ENCODE measurements around the gene CD320.

Gene CD320

DNA sequence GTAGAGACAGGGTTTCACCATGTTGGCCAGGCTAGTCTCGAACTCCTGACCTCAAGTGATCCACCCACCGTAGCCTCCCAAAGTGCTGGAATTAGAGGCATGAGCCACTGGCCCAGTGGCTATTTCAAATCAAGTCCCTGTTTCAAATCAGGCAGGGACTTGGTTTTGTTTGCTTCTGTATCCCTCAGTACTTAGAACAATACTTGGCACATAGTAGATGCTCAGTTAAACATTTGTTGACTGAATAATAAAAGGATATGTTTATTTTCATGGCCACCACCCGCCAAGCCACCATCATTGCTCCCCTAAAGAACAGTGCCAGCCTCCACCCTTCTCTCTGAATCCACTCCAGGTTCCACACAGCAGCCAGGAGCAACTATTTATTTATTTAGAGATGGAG, 17.3 kb upstream of the CD320 start:
- no peak overlapping the region for H3K27ac ChIP-seq
- TF ChIP-seq, protein P1, sequence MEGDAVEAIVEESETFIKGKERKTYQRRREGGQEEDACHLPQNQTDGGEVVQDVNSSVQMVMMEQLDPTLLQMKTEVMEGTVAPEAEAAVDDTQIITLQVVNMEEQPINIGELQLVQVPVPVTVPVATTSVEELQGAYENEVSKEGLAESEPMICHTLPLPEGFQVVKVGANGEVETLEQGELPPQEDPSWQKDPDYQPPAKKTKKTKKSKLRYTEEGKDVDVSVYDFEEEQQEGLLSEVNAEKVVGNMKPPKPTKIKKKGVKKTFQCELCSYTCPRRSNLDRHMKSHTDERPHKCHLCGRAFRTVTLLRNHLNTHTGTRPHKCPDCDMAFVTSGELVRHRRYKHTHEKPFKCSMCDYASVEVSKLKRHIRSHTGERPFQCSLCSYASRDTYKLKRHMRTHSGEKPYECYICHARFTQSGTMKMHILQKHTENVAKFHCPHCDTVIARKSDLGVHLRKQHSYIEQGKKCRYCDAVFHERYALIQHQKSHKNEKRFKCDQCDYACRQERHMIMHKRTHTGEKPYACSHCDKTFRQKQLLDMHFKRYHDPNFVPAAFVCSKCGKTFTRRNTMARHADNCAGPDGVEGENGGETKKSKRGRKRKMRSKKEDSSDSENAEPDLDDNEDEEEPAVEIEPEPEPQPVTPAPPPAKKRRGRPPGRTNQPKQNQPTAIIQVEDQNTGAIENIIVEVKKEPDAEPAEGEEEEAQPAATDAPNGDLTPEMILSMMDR (conservative IDR thresholded peaks at IDR 0.05) = no peak
- no peak for TF ChIP-seq ZFX (IDR thresholded peaks at IDR 0.05)

DNA sequence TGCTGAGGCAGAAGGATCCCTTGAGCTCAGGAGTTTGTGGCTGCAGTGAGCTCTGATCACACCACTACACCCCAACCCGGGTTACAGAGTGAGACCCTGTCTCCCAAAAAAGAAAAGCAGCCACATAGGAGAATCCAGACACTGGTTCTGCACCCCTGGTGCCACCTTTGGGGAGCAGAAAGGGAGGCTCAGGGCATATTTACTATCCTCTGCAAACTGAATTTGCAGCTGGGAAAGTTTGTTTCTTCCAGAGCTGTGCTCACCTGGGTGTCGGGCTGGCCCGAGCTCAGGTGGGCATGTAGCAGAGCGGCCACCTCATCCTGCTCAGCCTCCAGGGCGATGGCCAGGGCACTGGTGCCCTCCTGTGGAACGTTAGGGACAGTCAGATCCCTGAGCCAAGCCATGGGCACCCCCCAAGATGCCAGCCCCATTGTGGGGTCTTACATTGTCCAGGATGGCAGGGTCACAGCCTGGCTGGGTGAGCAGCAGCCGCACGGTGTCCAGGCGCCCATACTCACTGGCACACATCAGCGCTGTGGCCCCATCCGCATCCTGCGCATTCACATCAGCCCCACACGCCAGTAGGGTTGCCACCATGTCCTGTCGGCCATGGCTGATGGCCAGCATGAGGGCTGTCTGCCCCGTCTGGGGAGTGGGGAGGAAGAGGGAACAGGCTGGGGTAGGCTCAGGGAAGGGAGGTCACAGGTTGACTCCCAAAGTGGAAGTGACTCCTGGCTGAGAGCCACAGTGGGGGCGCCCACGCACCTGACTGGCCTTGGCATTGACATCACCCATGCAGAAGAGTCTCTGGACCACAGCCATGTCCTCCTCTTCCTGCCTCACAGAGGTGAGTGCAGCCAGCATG, 16.3 kb upstream of the CD320 start:
- TF ChIP-seq ZFX (IDR thresholded peaks at IDR 0.05) = no peak
- TF ChIP-seq, protein P1 (conservative IDR thresholded peaks at IDR 0.05) = no peak
- H3K27ac ChIP-seq = no peak overlapping the region

DNA sequence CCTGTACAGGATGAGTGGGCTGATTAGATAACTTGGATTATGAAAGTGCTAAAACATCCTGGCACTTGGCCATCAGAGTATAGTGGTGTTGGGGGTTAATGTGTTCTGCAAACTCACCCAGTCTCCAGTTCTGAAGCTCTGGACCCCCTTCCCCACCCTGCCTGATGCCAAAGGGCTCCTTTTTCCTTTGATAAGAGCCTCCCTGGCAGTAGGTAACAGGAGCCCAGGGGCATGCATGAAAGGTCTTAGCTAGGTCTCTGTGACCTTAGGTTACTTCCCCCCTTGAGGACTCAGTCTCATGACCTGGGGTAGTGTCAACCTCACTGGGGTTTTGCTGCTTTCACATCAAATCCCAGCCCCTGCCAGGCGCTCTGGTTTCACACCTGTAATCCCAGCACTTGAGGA, 15.6 kb upstream of the CD320 start:
- no peak for TF ChIP-seq ZFX (IDR thresholded peaks at IDR 0.05)
- TF ChIP-seq, protein P1 (conservative IDR thresholded peaks at IDR 0.05) = no peak
- H3K27ac ChIP-seq = no peak overlapping the region

DNA sequence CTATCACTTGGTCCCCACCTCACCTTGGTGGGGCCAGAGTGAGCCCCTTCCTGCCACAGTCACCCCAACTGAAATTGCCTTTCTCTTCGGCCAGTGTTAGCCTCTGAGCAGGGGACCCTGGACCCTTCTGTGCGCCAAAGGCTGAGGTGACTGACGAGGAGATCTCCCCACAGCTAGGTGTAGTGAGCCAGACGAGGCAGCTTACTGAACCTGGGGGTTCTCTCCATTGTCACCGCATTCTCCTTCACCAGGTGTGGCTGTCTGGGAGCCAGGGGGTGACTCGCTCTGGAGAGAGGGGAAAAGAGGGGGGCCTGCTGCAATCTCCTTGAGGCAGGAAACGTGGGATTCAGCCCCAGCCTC, 14.5 kb upstream of the CD320 start:
- H3K27ac ChIP-seq = peak overlapping the region; percentile 96
- TF ChIP-seq, protein P1 (conservative IDR thresholded peaks at IDR 0.05) = no peak
- TF ChIP-seq ZFX (IDR thresholded peaks at IDR 0.05) = no peak

DNA sequence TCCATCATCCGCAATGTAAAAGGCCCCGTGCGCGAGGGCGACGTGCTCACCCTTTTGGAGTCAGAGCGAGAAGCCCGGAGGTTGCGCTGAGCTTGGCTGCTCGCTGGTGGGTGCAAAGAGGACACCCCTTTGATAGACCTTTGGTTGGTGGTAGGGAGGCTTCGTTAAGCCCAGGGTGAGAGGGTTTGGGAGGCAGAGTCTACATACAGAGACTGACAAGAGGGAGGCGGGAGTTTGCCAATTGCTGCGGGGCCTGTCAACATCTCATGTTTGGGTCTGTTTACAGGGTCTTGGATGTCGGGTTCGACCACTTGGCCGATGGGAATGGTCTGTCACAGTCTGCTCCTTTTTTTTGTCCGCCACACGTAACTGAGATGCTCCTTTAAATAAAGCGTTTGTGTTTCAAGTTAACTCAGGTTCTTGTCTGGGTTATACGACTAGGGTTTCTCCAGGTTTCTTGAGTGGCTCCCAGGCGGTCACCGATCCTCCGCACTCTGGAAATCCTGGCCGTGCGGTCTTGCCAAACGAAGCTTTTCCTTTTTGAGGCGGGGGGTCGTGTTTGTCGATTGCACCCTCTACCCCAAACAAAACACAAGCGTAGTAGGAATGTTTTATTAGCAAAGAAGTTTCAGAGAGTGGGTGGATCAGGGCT, 14.0 kb upstream of the CD320 start:
- TF ChIP-seq, protein P1 (conservative IDR thresholded peaks at IDR 0.05) = no peak
- no peak for TF ChIP-seq ZFX (IDR thresholded peaks at IDR 0.05)
- peak overlapping the region; percentile 96 for H3K27ac ChIP-seq

DNA sequence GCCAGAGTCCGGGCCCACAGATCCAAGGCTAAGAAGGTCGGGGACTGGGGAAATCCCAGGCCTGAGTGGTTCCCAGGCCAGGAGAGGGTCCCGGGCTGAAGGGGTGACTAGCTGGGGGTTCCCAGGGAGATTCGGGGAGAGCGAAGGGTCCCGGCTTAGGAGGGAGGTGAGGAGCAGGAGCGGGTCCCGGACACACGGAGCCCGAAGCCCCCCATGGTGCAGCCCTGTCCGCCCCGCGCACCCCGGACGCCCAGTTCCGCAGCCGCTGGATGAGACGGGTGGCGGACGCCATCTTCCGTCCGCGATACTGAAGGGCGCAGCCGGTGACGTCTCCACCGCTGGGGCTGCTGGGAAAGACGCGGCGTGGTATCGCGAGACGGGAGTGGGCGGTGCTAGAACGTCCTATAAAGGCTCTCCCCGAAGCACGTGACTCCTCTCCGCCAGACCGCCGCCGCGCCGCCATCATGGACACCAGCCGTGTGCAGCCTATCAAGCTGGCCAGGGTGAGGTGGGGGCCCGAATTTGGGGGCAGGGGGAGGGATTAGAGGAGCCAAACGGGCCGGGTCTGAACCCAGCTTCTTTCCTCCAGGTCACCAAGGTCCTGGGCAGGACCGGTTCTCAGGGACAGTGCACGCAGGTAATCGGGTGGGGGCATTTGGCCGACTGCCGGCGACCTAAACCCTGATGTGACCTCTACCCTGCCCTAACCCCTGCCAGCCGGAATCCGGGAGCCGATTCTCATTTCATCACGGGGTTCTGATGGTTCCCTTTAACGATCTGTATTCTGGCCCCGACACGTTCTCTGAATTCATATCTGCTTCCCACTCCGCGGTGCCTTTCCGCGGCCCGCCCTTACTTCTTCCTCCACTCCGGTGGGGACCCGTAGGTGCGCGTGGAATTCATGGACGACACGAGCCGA, 13.2 kb upstream of the CD320 start, which contains the start of the genes NDUFA7 and RPS28:
Gene NDUFA7, minus strand, starts transcription at position 309 of the 919 bp plus-strand sequence. Its CDS starts 17 bp downstream, at position 292.
Gene RPS28, plus strand, starts transcription at position 430 of the 919 bp plus-strand sequence. Its CDS starts 35 bp downstream, at position 465.
- peak within 1 kb of the TSS; percentile 96 for H3K27ac ChIP-seq
- TF ChIP-seq ZFX (IDR thresholded peaks at IDR 0.05) = peak; percentile 49; the same call in 1 of the 2 replicates
- TF ChIP-seq, protein P1 (conservative IDR thresholded peaks at IDR 0.05) = no peak
